Natural killer cell (primary cell): Measurements from ENCODE around the gene FOXD3. TPM values are rescaled to one million over a fixed set of nuclear protein-coding genes. Genes with fewer than 3 reads are reported as not detected.

ENCODE experiments used
- ATAC-seq, 3 donors: fragments of 150-1000 bp in 2 of 3; fragments of 200-7000 bp in 1 of 3; cut with Tn5 transposase; 1 replicate in 1 of 3; 2 replicates in 2 of 3; pipeline ENCODE4 v1.10.0; 2021; ENCODE audit warnings: mild to moderate bottlenecking in 2 of 3, moderate library complexity in 2 of 3
- DNase-seq, 2 donors: peaks; one replicate each; pipeline versions ENCODE4 v3.0.0 to v3.0.0-alpha.2; 2013 to 2021; ENCODE audit warnings: mixed read lengths in 1 of 2
- H3K27ac ChIP-seq: one replicate; pipeline ENCODE4 v1.5.1; 2013; ENCODE audit warnings: mild to moderate bottlenecking, low read length
- H3K27me3 ChIP-seq: one replicate; pipeline ENCODE4 v1.6.1; 2013; ENCODE audit warnings: low read length; ENCODE audit not compliant: control insufficient read depth, insufficient read depth
- H3K36me3 ChIP-seq: one replicate; pipeline ENCODE4 v1.6.1; 2013; ENCODE audit warnings: low read length; ENCODE audit not compliant: control insufficient read depth, insufficient read depth
- H3K4me1 ChIP-seq: one replicate; pipeline ENCODE4 v1.6.1; 2013; ENCODE audit warnings: low read length; ENCODE audit not compliant: control insufficient read depth, insufficient read depth
- H3K4me3 ChIP-seq: one replicate; pipeline ENCODE4 v1.5.1; 2013; ENCODE audit warnings: low read length
- H3K9me3 ChIP-seq: one replicate; pipeline ENCODE4 v1.6.1; 2013; ENCODE audit warnings: low read length; ENCODE audit not compliant: control insufficient read depth, insufficient read depth
- H3K27ac Mint-ChIP-seq, 2 donors: one replicate each; pipeline ENCODE4 v1.8.0; 2022; ENCODE audit warnings: mild to moderate bottlenecking in 2 of 2, mixed read lengths in 2 of 2, moderate library complexity in 1 of 2
- H3K27me3 Mint-ChIP-seq, 2 donors: one replicate each; pipeline ENCODE4 v1.8.0; 2022; ENCODE audit warnings: low read depth in 2 of 2, mixed read lengths in 2 of 2
- H3K36me3 Mint-ChIP-seq: one replicate; pipeline ENCODE4 v1.8.0; 2022; ENCODE audit warnings: mixed read lengths
- H3K4me1 Mint-ChIP-seq, 2 donors: one replicate each; pipeline ENCODE4 v1.8.0; 2022; ENCODE audit warnings: mixed read lengths in 2 of 2
- H3K4me3 Mint-ChIP-seq: one replicate; pipeline ENCODE4 v1.8.0; 2022; ENCODE audit warnings: mild to moderate bottlenecking, moderate library complexity, mixed read lengths
- H3K9me3 Mint-ChIP-seq, 2 donors: one replicate each; pipeline ENCODE4 v1.8.0; 2022; ENCODE audit warnings: mixed read lengths in 2 of 2
- WGBS: methylation state at CpG from one replicate; pipeline ENCODE4 v1.1.7; 2013; ENCODE audit warnings: missing lambda C conversion rate; ENCODE audit not compliant: insufficient coverage; 5-methylcytosine and 5-hydroxymethylcytosine counted together
- intact Hi-C: fragments of 100-400 bp; cut with micrococcal nuclease; formaldehyde crosslinking; loops from one replicate; pipeline ENCODE4 v1.14.2; 2022
- total RNA-seq, 4 donors: library from RNA; stranded (reverse); fragments of 120-200 nt in 1 of 4; gene quantifications; one replicate each; pipeline versions ENCODE4 v1.2.3 to v1.2.4, GENCODE V29; 2013 to 2022
- TF ChIP-seq, protein P1 (sequence below): fragments of 200-600 bp; IDR thresholded peaks from one replicate; pipeline ENCODE4 v1.8.0; 2022; ENCODE audit warnings: antibody characterized with exemption

Gene FOXD3
- total RNA-seq, 3 donors from 2014 or later (not counting 1 experiment from before 2014, with no cell fraction given) = not detected

DNA sequence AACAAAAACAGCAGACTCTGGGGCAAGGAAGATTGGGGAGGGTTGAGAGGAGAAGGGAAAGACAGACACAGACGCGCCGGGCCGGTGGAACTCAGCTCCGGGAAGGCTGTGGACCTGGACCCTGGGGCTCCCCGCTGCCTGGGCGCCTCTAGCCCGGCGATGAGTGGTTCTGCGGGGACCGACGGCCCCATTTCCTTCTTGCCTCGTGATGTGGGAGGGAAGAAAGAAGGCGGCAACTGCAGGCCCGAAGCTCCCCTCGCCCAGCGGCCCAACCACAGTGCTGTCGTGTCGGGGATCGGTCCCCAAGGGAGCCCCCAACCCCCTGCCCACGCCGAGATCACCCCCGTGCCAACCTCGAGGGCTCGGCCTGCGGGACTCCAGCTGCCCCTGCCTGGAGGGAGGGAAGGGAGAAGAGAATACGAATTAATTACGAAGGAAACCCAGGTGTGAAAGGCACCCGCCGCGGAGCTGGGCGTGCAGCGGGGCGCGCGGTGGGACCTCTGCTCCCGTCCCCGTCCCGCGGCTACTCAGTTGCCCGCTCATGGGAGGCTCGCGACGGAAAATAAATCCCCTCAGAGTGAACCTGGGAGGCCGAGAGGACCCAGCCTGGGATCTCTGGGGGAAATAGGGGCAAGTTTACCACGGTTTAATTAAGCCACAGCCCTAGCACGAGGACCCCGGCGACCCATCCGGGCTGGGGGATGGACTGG, 7.4 kb downstream of the FOXD3 start:
- Histone ChIP-seq H3K27ac (no peak overlapping the region), H3K27me3 (peaks cover 84% of the 10 kb centered on the region), H3K36me3 (no peaks in the 10 kb centered on the region), H3K4me3 (no peak overlapping the region), H3K9me3 (peaks cover 27% of the 10 kb centered on the region), H3K4me1 (peaks cover 14% of the 10 kb centered on the region)
- DNase-seq (peak in 1 of 2 donors; percentile 33), ATAC-seq (peak in 1 of 3 donors; percentile 38)
- H3K4me1 Mint-ChIP-seq = peaks cover 18 to 21% of the 10 kb centered on the region in 2 donors
- no peak overlapping the region for H3K27ac Mint-ChIP-seq
- H3K27me3 Mint-ChIP-seq = peaks cover 71 to 87% of the 10 kb centered on the region in 2 donors
- no peak overlapping the region for H3K4me3 Mint-ChIP-seq
- WGBS = 5% methylated on average over 50 of the region's 50 CpGs
- H3K36me3 Mint-ChIP-seq = peaks cover 14% of the 10 kb centered on the region
- intact Hi-C loops = no loop called here
- TF ChIP-seq, protein P1, sequence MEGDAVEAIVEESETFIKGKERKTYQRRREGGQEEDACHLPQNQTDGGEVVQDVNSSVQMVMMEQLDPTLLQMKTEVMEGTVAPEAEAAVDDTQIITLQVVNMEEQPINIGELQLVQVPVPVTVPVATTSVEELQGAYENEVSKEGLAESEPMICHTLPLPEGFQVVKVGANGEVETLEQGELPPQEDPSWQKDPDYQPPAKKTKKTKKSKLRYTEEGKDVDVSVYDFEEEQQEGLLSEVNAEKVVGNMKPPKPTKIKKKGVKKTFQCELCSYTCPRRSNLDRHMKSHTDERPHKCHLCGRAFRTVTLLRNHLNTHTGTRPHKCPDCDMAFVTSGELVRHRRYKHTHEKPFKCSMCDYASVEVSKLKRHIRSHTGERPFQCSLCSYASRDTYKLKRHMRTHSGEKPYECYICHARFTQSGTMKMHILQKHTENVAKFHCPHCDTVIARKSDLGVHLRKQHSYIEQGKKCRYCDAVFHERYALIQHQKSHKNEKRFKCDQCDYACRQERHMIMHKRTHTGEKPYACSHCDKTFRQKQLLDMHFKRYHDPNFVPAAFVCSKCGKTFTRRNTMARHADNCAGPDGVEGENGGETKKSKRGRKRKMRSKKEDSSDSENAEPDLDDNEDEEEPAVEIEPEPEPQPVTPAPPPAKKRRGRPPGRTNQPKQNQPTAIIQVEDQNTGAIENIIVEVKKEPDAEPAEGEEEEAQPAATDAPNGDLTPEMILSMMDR = no peak
- peaks cover 0 to 3% of the 10 kb centered on the region in 2 donors for H3K9me3 Mint-ChIP-seq

DNA sequence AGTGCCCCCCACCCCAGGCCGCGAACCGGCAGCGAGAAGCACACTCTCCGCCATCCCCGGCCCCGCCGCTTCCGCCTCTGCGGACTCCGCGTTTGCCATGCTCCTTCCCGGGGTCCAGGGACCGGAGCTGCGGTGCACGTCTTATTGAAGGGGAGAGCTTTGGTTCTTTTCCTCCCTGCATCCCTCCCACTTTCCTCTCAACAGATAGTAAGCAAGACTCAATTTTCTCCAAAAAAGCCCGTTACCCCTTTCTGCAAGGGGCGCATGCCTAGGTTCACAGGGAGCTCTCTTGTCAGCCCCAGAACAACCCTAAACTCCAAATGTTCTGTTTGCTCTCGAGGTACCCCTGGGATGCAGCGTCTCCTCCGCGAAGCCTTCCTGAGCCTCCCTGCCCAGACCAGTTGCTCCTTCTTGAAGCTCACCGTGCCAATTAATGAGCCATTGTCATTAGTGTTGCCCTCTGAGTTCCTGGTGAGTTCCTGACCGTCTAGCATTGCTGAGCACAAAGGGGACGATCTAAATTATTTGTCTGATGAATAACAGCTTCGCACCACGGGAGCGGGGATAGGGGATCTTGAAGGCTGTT, 8.1 kb downstream of the FOXD3 start:
- H3K9me3 Mint-ChIP-seq = peaks cover 0 to 3% of the 10 kb centered on the region in 2 donors
- H3K4me3 Mint-ChIP-seq = no peak overlapping the region
- peak in 1 of 2 donors; percentile 13 for DNase-seq
- no peak overlapping the region for H3K27ac ChIP-seq
- H3K36me3 ChIP-seq = no peaks in the 10 kb centered on the region
- peaks cover 75 to 87% of the 10 kb centered on the region in 2 donors for H3K27me3 Mint-ChIP-seq
- peaks cover 27% of the 10 kb centered on the region for H3K9me3 ChIP-seq
- intact Hi-C loops = no loop called here
- 6% methylated on average over 25 of the region's 28 CpGs for WGBS
- no peak overlapping the region for H3K4me3 ChIP-seq
- H3K27me3 ChIP-seq = peaks cover 80% of the 10 kb centered on the region
- TF ChIP-seq, protein P1 = no peak
- H3K4me1 ChIP-seq = peaks cover 14% of the 10 kb centered on the region
- ATAC-seq = no peak
- peaks cover 18 to 21% of the 10 kb centered on the region in 2 donors for H3K4me1 Mint-ChIP-seq
- peaks cover 14% of the 10 kb centered on the region for H3K36me3 Mint-ChIP-seq
- no peak overlapping the region for H3K27ac Mint-ChIP-seq

DNA sequence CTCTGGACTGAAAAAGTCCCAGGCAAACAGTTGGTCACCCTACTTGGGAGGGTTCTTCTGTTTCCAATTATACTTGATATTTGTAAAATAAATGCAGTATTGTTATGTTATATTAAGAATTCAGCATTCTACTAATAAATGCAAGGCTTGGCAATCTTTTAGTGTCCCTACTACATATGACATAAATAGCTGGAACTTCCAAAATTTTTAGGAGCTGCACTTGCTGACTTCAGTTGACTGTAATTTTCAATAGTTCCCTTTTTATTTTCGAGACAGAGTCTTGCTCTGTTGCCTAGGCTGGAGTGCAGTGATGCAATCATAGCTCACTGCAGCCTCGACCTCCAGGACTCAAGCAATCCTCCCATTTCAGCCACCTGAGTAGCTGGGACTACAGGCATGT, 20.0 kb downstream of the FOXD3 start:
- ATAC-seq (no peak), DNase-seq (no peak)
- no peak overlapping the region for H3K4me3 ChIP-seq
- peaks cover 24 to 32% of the 10 kb centered on the region in 2 donors for H3K27me3 Mint-ChIP-seq
- H3K9me3 Mint-ChIP-seq = no peaks in the 10 kb centered on the region
- H3K27ac ChIP-seq = no peak overlapping the region
- no peaks in the 10 kb centered on the region for H3K4me1 Mint-ChIP-seq
- no peaks in the 10 kb centered on the region for H3K4me1 ChIP-seq
- intact Hi-C loops = no loop called here
- no peaks in the 10 kb centered on the region for H3K9me3 ChIP-seq
- no peaks in the 10 kb centered on the region for H3K27me3 ChIP-seq
- H3K4me3 Mint-ChIP-seq = no peak overlapping the region
- WGBS = 51% methylated on average over 2 of the region's 2 CpGs
- TF ChIP-seq, protein P1 = no peak
- H3K27ac Mint-ChIP-seq = no peak overlapping the region
- no peaks in the 10 kb centered on the region for H3K36me3 Mint-ChIP-seq
- no peaks in the 10 kb centered on the region for H3K36me3 ChIP-seq
